ENCODE measurements around the gene NBAS. TPM values are rescaled to one million over a fixed set of nuclear protein-coding genes. Genes with fewer than 3 reads are reported as not detected.

NBAS gene
- total and polyA plus RNA-seq, 2 donors (not counting 1 experiment from before 2014, with no cell fraction given): 27.0 to 124 TPM

GRCh38 chr2:15287447-15288184 lies 273.5 kb downstream of the NBAS start:
- no peaks in the 10 kb centered on the region for H3K79me2 ChIP-seq (ENCODE audit: control insufficient read depth, insufficient read depth, low read length)
- H3K27ac ChIP-seq (ENCODE audit: insufficient read depth, low read length): no peak overlapping the region
- H2AFZ ChIP-seq (ENCODE audit: low read length): no peak overlapping the region
- H3K9ac ChIP-seq (ENCODE audit: insufficient read depth, low read length): no peak overlapping the region
- no peaks in the 10 kb centered on the region for H3K36me3 ChIP-seq (ENCODE audit: control insufficient read depth, insufficient read depth, low read length)
- TF ChIP-seq EZH2 (IDR thresholded peaks at IDR 0.05; ENCODE audit: low read length, missing control alignments) (no peak), CTCF (conservative IDR thresholded peaks at IDR 0.05 in 1 of 2, IDR thresholded peaks at IDR 0.05 in 1 of 2; ENCODE audit: low read depth in 1 of 2, low read length in 2 of 2) (no peak)
- H3K4me1 ChIP-seq (ENCODE audit: control insufficient read depth, extremely low read depth, insufficient read depth, low read length): no peaks in the 10 kb centered on the region
- no peaks in the 10 kb centered on the region for H3K27me3 ChIP-seq (ENCODE audit: control insufficient read depth, insufficient read depth, low read length)
- no peaks in the 10 kb centered on the region for H3K9me3 ChIP-seq (ENCODE audit: control insufficient read depth, insufficient read depth, low read depth, low read length)
- no peaks in the 10 kb centered on the region for H4K20me1 ChIP-seq (ENCODE audit: control insufficient read depth, extremely low read depth, insufficient read depth, low read length)
- H3K4me2 ChIP-seq (ENCODE audit: extremely low read depth, insufficient read depth, low read length): no peak overlapping the region
- H3K4me3 ChIP-seq (replicated peaks in 1 of 4; ENCODE audit: control extremely low read depth in 1 of 4, insufficient read depth in 1 of 4, low read depth in 3 of 4, low read length in 4 of 4): no peak overlapping the region
- DNase-seq (ENCODE audit: low read depth in 2 of 2): no peak

- no peak for DNase-seq (ENCODE audit: low read depth in 2 of 2)
- no peak overlapping the region for H3K4me3 ChIP-seq (replicated peaks in 1 of 4; ENCODE audit: control extremely low read depth in 1 of 4, insufficient read depth in 1 of 4, low read depth in 3 of 4, low read length in 4 of 4)
- no peak overlapping the region for H2AFZ ChIP-seq (ENCODE audit: low read length)
- H3K4me1 ChIP-seq (ENCODE audit: control insufficient read depth, extremely low read depth, insufficient read depth, low read length): no peaks in the 10 kb centered on the region
- no peaks in the 10 kb centered on the region for H3K27me3 ChIP-seq (ENCODE audit: control insufficient read depth, insufficient read depth, low read length)
- H3K36me3 ChIP-seq (ENCODE audit: control insufficient read depth, insufficient read depth, low read length): no peaks in the 10 kb centered on the region
- TF ChIP-seq EZH2 (IDR thresholded peaks at IDR 0.05; ENCODE audit: low read length, missing control alignments) (no peak), CTCF (conservative IDR thresholded peaks at IDR 0.05 in 1 of 2, IDR thresholded peaks at IDR 0.05 in 1 of 2; ENCODE audit: low read depth in 1 of 2, low read length in 2 of 2) (no peak)
- no peaks in the 10 kb centered on the region for H4K20me1 ChIP-seq (ENCODE audit: control insufficient read depth, extremely low read depth, insufficient read depth, low read length)
- H3K79me2 ChIP-seq (ENCODE audit: control insufficient read depth, insufficient read depth, low read length): no peaks in the 10 kb centered on the region
- H3K9ac ChIP-seq (ENCODE audit: insufficient read depth, low read length): no peak overlapping the region
- H3K4me2 ChIP-seq (ENCODE audit: extremely low read depth, insufficient read depth, low read length): no peak overlapping the region
- H3K9me3 ChIP-seq (ENCODE audit: control insufficient read depth, insufficient read depth, low read depth, low read length): no peaks in the 10 kb centered on the region
- no peak overlapping the region for H3K27ac ChIP-seq (ENCODE audit: insufficient read depth, low read length)
These were observed 276.5 kb downstream of the NBAS start for GRCh38 chr2:15284614-15285013.

- Histone ChIP-seq H2AFZ (ENCODE audit: low read length) (no peak overlapping the region), H3K9me3 (ENCODE audit: control insufficient read depth, insufficient read depth, low read depth, low read length) (no peaks in the 10 kb centered on the region), H3K79me2 (ENCODE audit: control insufficient read depth, insufficient read depth, low read length) (no peaks in the 10 kb centered on the region), H4K20me1 (ENCODE audit: control insufficient read depth, extremely low read depth, insufficient read depth, low read length) (no peaks in the 10 kb centered on the region), H3K4me2 (ENCODE audit: extremely low read depth, insufficient read depth, low read length) (no peak overlapping the region), H3K27me3 (ENCODE audit: control insufficient read depth, insufficient read depth, low read length) (no peaks in the 10 kb centered on the region), H3K4me1 (ENCODE audit: control insufficient read depth, extremely low read depth, insufficient read depth, low read length) (no peaks in the 10 kb centered on the region), H3K9ac (ENCODE audit: insufficient read depth, low read length) (no peak overlapping the region), H3K27ac (ENCODE audit: insufficient read depth, low read length) (no peak overlapping the region), H3K36me3 (ENCODE audit: control insufficient read depth, insufficient read depth, low read length) (no peaks in the 10 kb centered on the region), H3K4me3 (replicated peaks in 1 of 4; ENCODE audit: control extremely low read depth in 1 of 4, insufficient read depth in 1 of 4, low read depth in 3 of 4, low read length in 4 of 4) (no peak overlapping the region)
- DNase-seq (ENCODE audit: low read depth in 2 of 2): no peak
- TF ChIP-seq CTCF (conservative IDR thresholded peaks at IDR 0.05 in 1 of 2, IDR thresholded peaks at IDR 0.05 in 1 of 2; ENCODE audit: low read depth in 1 of 2, low read length in 2 of 2) (no peak), EZH2 (IDR thresholded peaks at IDR 0.05; ENCODE audit: low read length, missing control alignments) (no peak)
These were observed 279.5 kb downstream of the NBAS start for GRCh38 chr2:15281681-15282080.
